ENCODE data around the gene COLEC12.

DNA sequence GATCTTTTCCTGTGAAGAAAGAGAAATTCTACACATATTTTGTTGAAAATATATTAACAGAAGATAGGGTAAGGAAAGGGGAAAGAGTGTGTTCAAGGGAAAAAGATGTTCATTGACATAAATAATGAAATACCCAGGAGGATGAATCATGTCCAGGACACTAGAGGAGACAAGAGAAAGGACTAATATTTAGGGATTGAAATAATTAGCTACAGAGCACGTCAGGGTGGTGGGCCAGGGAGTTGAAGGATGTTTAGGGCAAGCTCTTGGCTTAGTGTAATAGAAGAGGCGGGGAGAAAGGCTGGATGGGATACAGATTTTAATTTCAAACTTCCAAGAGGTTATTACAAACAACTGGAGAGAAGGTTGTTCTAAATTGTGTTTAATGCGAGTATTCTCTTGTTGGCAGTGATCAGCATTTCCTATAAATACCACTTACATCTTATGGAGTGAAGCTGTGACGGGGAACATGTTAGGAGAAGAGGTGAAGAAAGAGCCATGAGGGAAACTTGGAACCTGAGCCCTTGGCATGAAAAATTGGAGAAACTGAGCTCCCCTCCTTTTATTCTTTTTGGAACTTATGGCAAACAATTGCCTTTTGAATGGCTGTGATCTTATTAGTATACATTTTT, 43.1 kb upstream of the COLEC12 start:
- no peak for TF ChIP-seq EP300 (IDR thresholded peaks at IDR 0.05)
- TF ChIP-seq, protein P1, sequence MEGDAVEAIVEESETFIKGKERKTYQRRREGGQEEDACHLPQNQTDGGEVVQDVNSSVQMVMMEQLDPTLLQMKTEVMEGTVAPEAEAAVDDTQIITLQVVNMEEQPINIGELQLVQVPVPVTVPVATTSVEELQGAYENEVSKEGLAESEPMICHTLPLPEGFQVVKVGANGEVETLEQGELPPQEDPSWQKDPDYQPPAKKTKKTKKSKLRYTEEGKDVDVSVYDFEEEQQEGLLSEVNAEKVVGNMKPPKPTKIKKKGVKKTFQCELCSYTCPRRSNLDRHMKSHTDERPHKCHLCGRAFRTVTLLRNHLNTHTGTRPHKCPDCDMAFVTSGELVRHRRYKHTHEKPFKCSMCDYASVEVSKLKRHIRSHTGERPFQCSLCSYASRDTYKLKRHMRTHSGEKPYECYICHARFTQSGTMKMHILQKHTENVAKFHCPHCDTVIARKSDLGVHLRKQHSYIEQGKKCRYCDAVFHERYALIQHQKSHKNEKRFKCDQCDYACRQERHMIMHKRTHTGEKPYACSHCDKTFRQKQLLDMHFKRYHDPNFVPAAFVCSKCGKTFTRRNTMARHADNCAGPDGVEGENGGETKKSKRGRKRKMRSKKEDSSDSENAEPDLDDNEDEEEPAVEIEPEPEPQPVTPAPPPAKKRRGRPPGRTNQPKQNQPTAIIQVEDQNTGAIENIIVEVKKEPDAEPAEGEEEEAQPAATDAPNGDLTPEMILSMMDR (IDR thresholded peaks at IDR 0.05) = no peak
- TF ChIP-seq POLR2A (IDR thresholded peaks at IDR 0.05) = no peak
